Osteoblast (primary cell): Measurements from ENCODE around the gene GCK. TPM values are rescaled to one million over a fixed set of nuclear protein-coding genes. Genes with fewer than 3 reads are reported as not detected.

Experiments used
- DNase-seq: peaks from one replicate; pipeline ENCODE4 v3.0.0; 2011; ENCODE audit warnings: low spot score, mixed read lengths; ENCODE audit not compliant: insufficient read length; ENCODE audit errors: missing footprints
- H2AFZ ChIP-seq: 2 replicates; pipeline ENCODE4 v1.6.0; 2011; ENCODE audit warnings: mild to moderate bottlenecking, low read length
- H3K27ac ChIP-seq: 2 replicates; pipeline ENCODE4 v1.5.1; 2011; ENCODE audit warnings: mild to moderate bottlenecking, low read depth, low read length, moderate library complexity
- H3K27me3 ChIP-seq: 2 replicates; pipeline ENCODE4 v1.6.0; 2012; ENCODE audit warnings: mild to moderate bottlenecking, control low read depth, inconsistent platforms, low read length, moderate library complexity; ENCODE audit not compliant: insufficient read depth
- H3K36me3 ChIP-seq: 2 replicates; pipeline ENCODE4 v1.5.1; 2011; ENCODE audit warnings: mild to moderate bottlenecking, low read length, control low read depth, moderate library complexity; ENCODE audit not compliant: insufficient read depth
- H3K4me1 ChIP-seq: 2 replicates; pipeline ENCODE4 v1.5.1; 2011; ENCODE audit warnings: mild to moderate bottlenecking, low read length, control low read depth, moderate library complexity; ENCODE audit not compliant: insufficient read depth
- H3K4me2 ChIP-seq: 2 replicates; pipeline ENCODE4 v1.6.0; 2011; ENCODE audit warnings: mild to moderate bottlenecking, low read length; ENCODE audit not compliant: insufficient read depth
- H3K4me3 ChIP-seq: fragments of 200-600 bp; sonication (generic); 3 replicates; pipeline ENCODE4 v1.5.1; 2012; ENCODE audit warnings: mild to moderate bottlenecking, low read length, inconsistent platforms; ENCODE audit not compliant: insufficient read depth
- H3K79me2 ChIP-seq: 2 replicates; pipeline ENCODE4 v1.6.0; 2012; ENCODE audit warnings: mild to moderate bottlenecking, low read length, control low read depth, inconsistent platforms; ENCODE audit not compliant: insufficient read depth
- H3K9me3 ChIP-seq: 2 replicates; pipeline ENCODE4 v1.5.1; 2011; ENCODE audit warnings: low read depth, low read length, control low read depth
- H4K20me1 ChIP-seq: 2 replicates; pipeline ENCODE4 v1.6.0; 2012; ENCODE audit warnings: mild to moderate bottlenecking, low read length, control low read depth; ENCODE audit not compliant: insufficient read depth
- total RNA-seq: library from RNA; depleted of rRNA; stranded (reverse); fragments of >200 nt; gene quantifications from 2 replicates; pipeline ENCODE4 v1.2.3, GENCODE V29; 2012
- TF ChIP-seq, protein P1 (sequence below): IDR thresholded peaks from 2 replicates; pipeline ENCODE4 v1.5.1; 2011; ENCODE audit warnings: mild to moderate bottlenecking, low read depth, low read length, moderate library complexity; ENCODE audit errors: extremely low read depth

GCK gene
- not detected in 2 replicates for total RNA-seq

DNA sequence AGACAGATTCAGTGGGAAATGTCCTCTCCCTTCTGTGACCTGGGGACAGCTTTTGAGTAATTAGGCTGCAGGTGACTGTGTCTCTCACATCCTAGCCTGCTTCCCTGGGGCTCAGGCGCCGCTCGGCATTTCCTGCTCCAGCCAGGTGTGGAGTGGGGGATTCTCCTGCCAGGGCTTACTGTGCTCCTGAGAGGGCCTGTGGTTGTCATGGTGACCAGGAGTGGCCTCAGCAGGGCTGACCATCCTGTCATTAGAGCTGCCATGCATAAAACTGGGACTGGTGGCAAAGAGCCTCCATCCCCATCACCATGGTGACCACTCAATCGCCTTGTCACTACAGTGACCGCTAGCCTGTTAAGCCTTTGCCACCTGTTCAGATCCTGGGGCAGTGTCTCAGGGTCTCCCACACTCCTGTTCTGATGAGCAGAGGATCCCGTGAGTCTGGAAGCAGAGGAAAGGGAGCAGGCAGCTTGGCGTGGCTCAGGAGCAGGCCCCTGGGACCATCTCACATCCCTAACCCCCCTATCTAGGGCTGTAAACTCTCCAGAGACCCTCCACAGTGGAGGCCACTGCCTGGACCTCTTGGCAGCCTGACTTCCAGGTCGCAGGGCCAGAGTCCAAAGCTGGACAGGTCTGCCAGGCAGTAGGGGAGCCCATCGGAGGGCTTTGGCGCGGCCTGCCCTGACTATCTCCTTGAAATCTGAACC, at the start of gene GCK:
TSS of gene GCK (minus strand) at position 154 of the 707 bp plus-strand sequence. CDS start 486 bp downstream, outside the sequence.
- no peak within 1 kb of the TSS for H3K4me2 ChIP-seq
- H3K9me3 ChIP-seq = no peaks in the 10 kb centered on the region
- no peak for DNase-seq
- no peaks in the 10 kb centered on the region for H4K20me1 ChIP-seq
- H3K27ac ChIP-seq = no peak within 1 kb of the TSS
- H3K79me2 ChIP-seq = no peaks in the 10 kb centered on the region
- TF ChIP-seq, protein P1, sequence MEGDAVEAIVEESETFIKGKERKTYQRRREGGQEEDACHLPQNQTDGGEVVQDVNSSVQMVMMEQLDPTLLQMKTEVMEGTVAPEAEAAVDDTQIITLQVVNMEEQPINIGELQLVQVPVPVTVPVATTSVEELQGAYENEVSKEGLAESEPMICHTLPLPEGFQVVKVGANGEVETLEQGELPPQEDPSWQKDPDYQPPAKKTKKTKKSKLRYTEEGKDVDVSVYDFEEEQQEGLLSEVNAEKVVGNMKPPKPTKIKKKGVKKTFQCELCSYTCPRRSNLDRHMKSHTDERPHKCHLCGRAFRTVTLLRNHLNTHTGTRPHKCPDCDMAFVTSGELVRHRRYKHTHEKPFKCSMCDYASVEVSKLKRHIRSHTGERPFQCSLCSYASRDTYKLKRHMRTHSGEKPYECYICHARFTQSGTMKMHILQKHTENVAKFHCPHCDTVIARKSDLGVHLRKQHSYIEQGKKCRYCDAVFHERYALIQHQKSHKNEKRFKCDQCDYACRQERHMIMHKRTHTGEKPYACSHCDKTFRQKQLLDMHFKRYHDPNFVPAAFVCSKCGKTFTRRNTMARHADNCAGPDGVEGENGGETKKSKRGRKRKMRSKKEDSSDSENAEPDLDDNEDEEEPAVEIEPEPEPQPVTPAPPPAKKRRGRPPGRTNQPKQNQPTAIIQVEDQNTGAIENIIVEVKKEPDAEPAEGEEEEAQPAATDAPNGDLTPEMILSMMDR = no peak
- no peak within 1 kb of the TSS for H3K4me3 ChIP-seq
- H3K27me3 ChIP-seq = peaks cover 14% of the 10 kb centered on the region
- no peaks in the 10 kb centered on the region for H3K36me3 ChIP-seq
- no peak within 1 kb of the TSS for H2AFZ ChIP-seq
- peaks cover 9% of the 10 kb centered on the region for H3K4me1 ChIP-seq

DNA sequence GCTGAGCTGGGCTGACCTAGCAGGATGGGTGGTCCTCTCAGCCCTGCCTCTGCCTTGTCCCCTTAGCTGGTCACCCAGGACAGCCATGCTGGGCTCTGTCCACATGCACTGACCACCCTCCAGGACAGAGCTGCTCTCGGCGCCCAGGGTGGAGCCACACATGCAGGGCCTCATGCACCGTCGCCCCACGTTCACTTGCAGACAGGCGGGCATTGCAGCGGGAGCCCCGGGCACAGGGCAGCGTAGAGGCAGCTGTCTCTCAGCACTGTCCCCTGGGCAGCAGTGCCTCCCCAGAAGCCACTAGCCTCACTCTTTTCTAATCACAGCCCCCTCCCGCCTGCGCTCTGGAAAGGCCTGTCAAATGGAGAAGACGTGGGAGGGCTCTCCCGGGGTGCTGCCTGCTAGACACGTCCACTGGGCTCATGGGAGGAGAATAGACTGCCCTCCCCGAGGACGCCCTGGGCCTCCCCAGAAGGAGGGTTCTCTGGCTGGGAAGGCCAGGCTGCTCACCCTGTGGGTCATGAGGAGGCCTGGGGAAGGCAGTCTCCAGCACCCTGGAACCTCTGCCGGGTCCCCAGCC, 49.0 kb upstream of the GCK start:
- Histone ChIP-seq H3K36me3 (no peaks in the 10 kb centered on the region), H3K4me1 (no peaks in the 10 kb centered on the region), H3K4me3 (no peak overlapping the region), H3K4me2 (no peak overlapping the region), H3K79me2 (no peaks in the 10 kb centered on the region), H2AFZ (no peak overlapping the region), H3K27ac (no peak overlapping the region), H3K9me3 (no peaks in the 10 kb centered on the region), H3K27me3 (no peaks in the 10 kb centered on the region), H4K20me1 (no peaks in the 10 kb centered on the region)
- TF ChIP-seq, protein P1 = no peak
- no peak for DNase-seq

DNA sequence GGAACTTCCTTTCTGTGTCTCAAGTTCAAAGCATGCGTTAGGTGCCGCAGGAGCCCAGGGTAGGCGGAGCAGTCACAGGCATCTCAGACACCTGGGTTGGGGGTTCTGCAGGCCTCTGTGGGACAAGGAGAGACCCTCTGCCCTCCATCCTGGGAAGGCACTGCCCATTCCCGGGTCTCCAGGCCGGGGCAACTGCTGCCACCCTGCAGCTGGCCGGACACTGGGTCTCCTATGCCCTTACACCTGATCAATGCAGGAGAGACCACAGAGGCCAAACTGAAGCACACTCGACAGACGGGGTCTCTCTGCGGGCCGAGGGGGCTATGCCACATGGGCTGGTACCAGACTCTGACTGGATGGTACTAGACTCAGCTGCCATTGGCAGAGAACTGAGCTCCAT, 48.5 kb upstream of the GCK start:
- DNase-seq = no peak
- no peaks in the 10 kb centered on the region for H3K9me3 ChIP-seq
- no peak overlapping the region for H3K4me2 ChIP-seq
- no peaks in the 10 kb centered on the region for H4K20me1 ChIP-seq
- H3K4me3 ChIP-seq = no peak overlapping the region
- TF ChIP-seq, protein P1 = no peak
- no peaks in the 10 kb centered on the region for H3K4me1 ChIP-seq
- no peaks in the 10 kb centered on the region for H3K79me2 ChIP-seq
- H3K27me3 ChIP-seq = no peaks in the 10 kb centered on the region
- H2AFZ ChIP-seq = no peak overlapping the region
- no peak overlapping the region for H3K27ac ChIP-seq
- no peaks in the 10 kb centered on the region for H3K36me3 ChIP-seq

DNA sequence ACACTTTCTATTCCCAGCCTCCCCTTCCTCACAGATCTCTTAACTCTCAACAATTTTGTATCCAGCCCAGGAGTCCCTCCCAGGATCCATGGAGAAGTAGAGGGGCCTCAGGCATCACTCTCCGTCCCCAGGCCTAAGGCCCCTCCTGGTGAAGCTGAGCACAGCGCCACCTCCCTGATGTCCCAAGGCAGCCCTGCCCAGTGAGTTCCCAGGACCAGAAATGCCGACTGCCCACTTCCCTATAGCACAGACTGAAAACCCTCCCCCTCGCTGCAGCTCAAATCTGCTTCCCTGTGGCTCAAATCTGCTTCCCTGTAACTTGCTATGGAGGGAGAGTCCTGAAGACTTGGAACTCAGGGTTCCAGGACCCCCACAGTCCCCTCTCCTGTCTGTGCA, 47.1 kb upstream of the GCK start:
- Histone ChIP-seq H3K27ac (no peak overlapping the region), H3K4me1 (no peaks in the 10 kb centered on the region), H3K79me2 (no peaks in the 10 kb centered on the region), H3K4me3 (no peak overlapping the region), H3K27me3 (no peaks in the 10 kb centered on the region), H3K36me3 (no peaks in the 10 kb centered on the region), H4K20me1 (no peaks in the 10 kb centered on the region), H3K4me2 (no peak overlapping the region), H2AFZ (no peak overlapping the region), H3K9me3 (no peaks in the 10 kb centered on the region)
- DNase-seq = no peak
- TF ChIP-seq, protein P1 = no peak
